IMR-90 (cell line): Measurements from ENCODE around the gene ARHGAP15. TPM values are rescaled to one million over a fixed set of nuclear protein-coding genes. Genes with fewer than 3 reads are reported as not detected.

Experiments
- ATAC-seq: fragments of 200-7000 bp; cut with Tn5 transposase; 2 replicates; pipeline ENCODE4 v1.9.1; 2020; ENCODE audit warnings: low read depth, mild to moderate bottlenecking, moderate library complexity
- BruUV-seq: library from RNA; stranded (reverse); fragments of 400-500 nt; replicated peaks from 2 replicates; lab custom pipeline; 2021; lab: Mats Ljungman, UMichigan
- CTCF ChIA-PET: fragments of 300-600 bp; formaldehyde crosslinking; extraction: SDS; loops from one replicate; lab custom pipeline; 2021; ENCODE audit warnings: antibody characterized with exemption; lab: Yijun Ruan, JAX
- POLR2A ChIA-PET: fragments of 300-600 bp; sonication (Branson Sonifier 250); formaldehyde crosslinking; loops from one replicate; lab custom pipeline; 2022; ENCODE audit warnings: antibody characterized with exemption; ENCODE audit not compliant: unreplicated experiment; lab: Charles Lee
- DNase-seq: peaks from one replicate; pipeline ENCODE4 v3.0.0; 2013
- H2AFZ ChIP-seq: replicated peaks from 2 replicates; pipeline ENCODE3; 2013; ENCODE audit warnings: low read length, mild to moderate bottlenecking; ENCODE audit not compliant: poor library complexity
- H2AK5ac ChIP-seq: 2 replicates; pipeline ENCODE4 v1.6.1; 2013; ENCODE audit warnings: low read depth, low read length, inconsistent platforms
- H2AK9ac ChIP-seq: replicated peaks from 2 replicates; pipeline ENCODE3; 2013; ENCODE audit warnings: mild to moderate bottlenecking, low read depth, low read length, moderate library complexity; ENCODE audit not compliant: poor library complexity
- H2BK120ac ChIP-seq: 2 replicates; pipeline ENCODE4 v1.6.1; 2013; ENCODE audit warnings: low read depth, low read length, inconsistent platforms
- H2BK15ac ChIP-seq: 3 replicates; pipeline ENCODE4 v1.6.1; 2013; ENCODE audit warnings: low read depth, low read length, inconsistent platforms
- H2BK20ac ChIP-seq: 2 replicates; pipeline ENCODE4 v1.6.1; 2013; ENCODE audit warnings: low read depth, mild to moderate bottlenecking, inconsistent platforms, low read length, moderate library complexity
- H2BK5ac ChIP-seq: 2 replicates; pipeline ENCODE4 v1.6.1; 2013; ENCODE audit warnings: mild to moderate bottlenecking, low read depth, low read length, inconsistent platforms; ENCODE audit not compliant: poor library complexity, severe bottlenecking
- H3K14ac ChIP-seq: replicated peaks from 2 replicates; pipeline ENCODE4 v1.6.1; 2013; ENCODE audit warnings: low read depth, low read length, inconsistent platforms
- H3K18ac ChIP-seq: 2 replicates; pipeline ENCODE4 v1.6.1; 2013; ENCODE audit warnings: low read depth, low read length, control low read depth
- H3K23ac ChIP-seq: 2 replicates; pipeline ENCODE4 v1.6.1; 2013; ENCODE audit warnings: low read depth, low read length, inconsistent platforms
- H3K27ac ChIP-seq: 2 replicates; pipeline ENCODE4 v1.5.1; 2013; ENCODE audit warnings: mild to moderate bottlenecking, control low read depth, low read length; ENCODE audit not compliant: insufficient read depth
- H3K27me3 ChIP-seq: 2 replicates; pipeline ENCODE4 v1.6.1; 2013; ENCODE audit warnings: low read length; ENCODE audit not compliant: control insufficient read depth, insufficient read depth
- H3K36me3 ChIP-seq: 2 replicates; pipeline ENCODE4 v1.6.1; 2013; ENCODE audit warnings: low read length, mixed read lengths; ENCODE audit not compliant: control insufficient read depth, insufficient read depth
- H3K4ac ChIP-seq: 2 replicates; pipeline ENCODE4 v1.6.1; 2013; ENCODE audit warnings: low read depth, low read length, inconsistent platforms
- H3K4me1 ChIP-seq: 2 replicates; pipeline ENCODE4 v1.6.1; 2013; ENCODE audit warnings: low read length, mixed read lengths; ENCODE audit not compliant: control insufficient read depth, insufficient read depth
- H3K4me2 ChIP-seq: 2 replicates; pipeline ENCODE4 v1.6.1; 2013; ENCODE audit warnings: low read depth, mild to moderate bottlenecking, control low read depth, low read length, moderate library complexity
- H3K4me3 ChIP-seq: 2 replicates; pipeline ENCODE4 v1.5.1; 2013; ENCODE audit warnings: low read depth, mild to moderate bottlenecking, control low read depth, low read length, moderate library complexity; ENCODE audit not compliant: insufficient read depth
- H3K56ac ChIP-seq: 2 replicates; pipeline ENCODE4 v1.6.1; 2013; ENCODE audit warnings: low read length, inconsistent platforms; ENCODE audit not compliant: insufficient read depth; ENCODE audit errors: extremely low read depth
- H3K79me1 ChIP-seq, 2 experiments: 2 replicates each; pipeline ENCODE4 v1.6.1; 2013; ENCODE audit warnings: low read length in 2 of 2, inconsistent platforms in 1 of 2, low read depth in 1 of 2
- H3K9ac ChIP-seq: 2 replicates; pipeline ENCODE4 v1.6.1; 2013; ENCODE audit warnings: low read depth, low read length, control low read depth
- H3K9me1 ChIP-seq: 2 replicates; pipeline ENCODE4 v1.6.1; 2013; ENCODE audit warnings: low read length, inconsistent platforms; ENCODE audit not compliant: insufficient read depth
- H3K9me3 ChIP-seq: 2 replicates; pipeline ENCODE4 v1.6.1; 2013; ENCODE audit warnings: low read length; ENCODE audit not compliant: control insufficient read depth, insufficient read depth
- H4K20me1 ChIP-seq: 2 replicates; pipeline ENCODE4 v1.6.1; 2013; ENCODE audit warnings: low read length, inconsistent platforms; ENCODE audit not compliant: insufficient read depth
- H4K5ac ChIP-seq: 2 replicates; pipeline ENCODE4 v1.6.1; 2013; ENCODE audit warnings: mild to moderate bottlenecking, low read depth, low read length, control low read depth
- H4K8ac ChIP-seq, 2 experiments: 2 replicates each; pipeline ENCODE4 v1.6.1; 2013; ENCODE audit warnings: low read depth in 2 of 2, low read length in 2 of 2, control low read depth in 1 of 2, inconsistent platforms in 1 of 2
- H4K91ac ChIP-seq: 2 replicates; pipeline ENCODE4 v1.6.1; 2013; ENCODE audit warnings: low read depth, low read length, inconsistent platforms; ENCODE audit not compliant: insufficient read depth
- CEBPB ChIP-seq: IDR thresholded peaks from 2 replicates; pipeline ENCODE4 v1.6.1; 2012; ENCODE audit warnings: low read depth, low read length, improper control_type of control experiment
- WGBS, 2 experiments: methylation state at CpG; one replicate each; pipeline versions ENCODE4 v1.1.5 to v1.1.7; 2013; ENCODE audit warnings: missing lambda C conversion rate in 2 of 2; ENCODE audit not compliant: insufficient read length in 1 of 2; ENCODE audit errors: extremely low coverage in 2 of 2; 5-methylcytosine and 5-hydroxymethylcytosine counted together
- dilution Hi-C: fragments of 300-500 bp; cut with HindIII; formaldehyde crosslinking; loops from one replicate; pipeline ENCODE4 v1.14.3; 2018; ENCODE audit warnings: low sequenced_read_pairs; ENCODE audit not compliant: unreplicated experiment
- in situ Hi-C: fragments of 300-500 bp; cut with MboI; formaldehyde crosslinking; loops from 3 replicates; pipeline ENCODE4 v1.14.3; 2019; ENCODE audit warnings: low sequenced_read_pairs, inconsistent platforms, mixed read lengths
- intact Hi-C: fragments of 100-400 bp; cut with micrococcal nuclease; formaldehyde crosslinking; loops from 2 replicates; pipeline ENCODE4 v1.10.0; 2022
- polyA plus RNA-seq, 3 experiments: library from polyadenylated mRNA; depleted of rRNA; stranded (reverse); fragments of >200 nt; gene quantifications; 2 replicates each; pipeline ENCODE4 v1.2.3, GENCODE V29; 2012; ENCODE audit warnings: low replicate concordance in 1 of 3
- total RNA-seq: library from RNA; depleted of rRNA; stranded (reverse); fragments of >200 nt; gene quantifications from 2 replicates; pipeline ENCODE4 v1.2.3, GENCODE V29; 2012

ARHGAP15 gene
- total and polyA plus RNA-seq, 2 of the 4 experiments (the other 2 are of a cell fraction): not detected

DNA sequence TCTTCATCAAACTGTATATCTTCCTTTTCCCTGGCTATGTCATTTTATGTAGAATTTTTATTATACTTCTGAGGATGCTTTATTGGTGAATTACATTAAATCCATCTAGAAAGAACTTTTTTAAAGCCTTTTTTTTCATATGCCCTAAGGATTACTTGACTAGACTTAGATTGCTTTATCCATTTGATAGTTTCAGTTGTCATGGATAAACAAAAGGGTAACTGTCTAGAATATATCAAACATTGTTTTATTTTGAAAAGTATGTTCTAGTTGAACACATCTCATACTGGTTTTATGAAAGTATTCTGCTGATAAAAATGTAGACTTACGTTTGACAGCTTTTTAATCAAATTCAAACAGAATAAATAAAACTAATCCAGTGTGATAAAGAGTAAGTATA lies 639.8 kb downstream of the ARHGAP15 start:
- Histone ChIP-seq H3K27me3 (no peaks in the 10 kb centered on the region), H3K4me2 (no peak overlapping the region), H2AK5ac (no peak overlapping the region), H4K8ac (no peak overlapping the region), H2BK20ac (no peak overlapping the region), H3K18ac (no peak overlapping the region), H3K79me1 (no peaks in the 10 kb centered on the region), H3K27ac (no peak overlapping the region), H3K4me3 (no peak overlapping the region), H3K23ac (no peak overlapping the region), H2AFZ (no peak overlapping the region), H3K9me1 (no peaks in the 10 kb centered on the region), H2BK15ac (no peak overlapping the region), H3K9ac (no peak overlapping the region), H2AK9ac (no peak overlapping the region), H2BK120ac (no peak overlapping the region), H3K14ac (no peak overlapping the region), H3K36me3 (no peaks in the 10 kb centered on the region), H4K5ac (no peak overlapping the region), H3K56ac (no peak overlapping the region), H3K4ac (no peak overlapping the region), H2BK5ac (no peak overlapping the region), H4K20me1 (no peaks in the 10 kb centered on the region), H3K9me3 (no peaks in the 10 kb centered on the region), H3K4me1 (no peaks in the 10 kb centered on the region), H4K91ac (no peak overlapping the region)
- ATAC-seq (no peak), DNase-seq (no peak)
- dilution Hi-C loops (no loop called here), in situ Hi-C loops (no loop called here), intact Hi-C loops (no loop called here)
- BruUV-seq: no TSS peak
- POLR2A ChIA-PET: no interaction called here
- no peak for TF ChIP-seq CEBPB
- WGBS, 2 experiments: no CpG with 5 or more reads among the region's 1 CpG
- CTCF ChIA-PET: interaction anchor here (0.7 kb wide), 1 partner anchor 146 kb away, joined by 3 read pairs; no protein-coding TSS in a partner anchor
